Esophagus squamous epithelium (tissue), 5 donors: ENCODE data around the gene STARD13. TPM values are rescaled to one million over a fixed set of nuclear protein-coding genes. Genes with fewer than 3 reads are reported as not detected.

Experiments used
- DNase-seq: peaks from one replicate; lab custom pipeline; 2025; lab: John Stamatoyannopoulos, UW
- H3K27ac ChIP-seq, 4 donors: fragments of 200-600 bp; sonication (generic); one replicate each; pipeline ENCODE4 v1.5.1; 2016 to 2019; ENCODE audit warnings: mild to moderate bottlenecking in 1 of 4
- H3K27me3 ChIP-seq, 4 donors: fragments of 200-600 bp; sonication (generic); 1 replicate in 3 of 4; 2 replicates in 1 of 4; pipeline versions ENCODE4 v1.5.1 to v1.6.0; 2017 to 2021; ENCODE audit warnings: antibody characterized with exemption in 1 of 4
- H3K36me3 ChIP-seq, 3 donors: fragments of 200-600 bp; sonication (generic); one replicate each; pipeline ENCODE4 v1.5.1; 2016 to 2019
- H3K4me1 ChIP-seq, 3 donors: fragments of 200-600 bp; sonication (generic); one replicate each; pipeline ENCODE4 v1.5.1; 2017 to 2019
- H3K4me3 ChIP-seq, 4 donors: fragments of 200-600 bp; sonication (generic); 1 replicate in 3 of 4; 2 replicates in 1 of 4; pipeline ENCODE4 v1.5.1; 2016 to 2019; ENCODE audit warnings: mild to moderate bottlenecking in 2 of 4, moderate library complexity in 1 of 4
- H3K9me3 ChIP-seq, 3 donors: fragments of 200-600 bp; sonication (generic); one replicate each; pipeline ENCODE4 v1.5.1; 2016 to 2019
- CTCF ChIP-seq, 6 experiments: fragments of 450-650 bp in 4 of 6; fragments of 200-600 bp in 2 of 6; sonication (generic) in 2 of 6; IDR thresholded peaks; one replicate each; pipeline ENCODE4 v1.5.1; 2016 to 2019; ENCODE audit warnings: antibody characterized with exemption in 6 of 6, mild to moderate bottlenecking in 4 of 6, moderate library complexity in 4 of 6
- POLR2A ChIP-seq, 4 donors: fragments of 450-650 bp; IDR thresholded peaks; one replicate each; pipeline ENCODE4 v1.6.1; 2017; ENCODE audit warnings: antibody characterized with exemption in 4 of 4, mild to moderate bottlenecking in 4 of 4, moderate library complexity in 3 of 4
- WGBS, 2 donors: methylation state at CpG; one replicate each; pipeline ENCODE4 v1.1.5; 2018; 5-methylcytosine and 5-hydroxymethylcytosine counted together
- intact Hi-C: fragments of 100-400 bp; cut with DNase I; formaldehyde crosslinking; loops from one replicate; pipeline ENCODE4 v1.15.0; 2022
- total RNA-seq, 4 donors: library from RNA; depleted of rRNA; stranded (reverse); fragments of >200 nt; gene quantifications; one replicate each; pipeline ENCODE4 v1.1.0, GENCODE V29; 2016
- donor health status: DM: yes; HTN: yes; CAD: no.

The STARD13 gene
- total RNA-seq, 4 donors from 2014 or later = 1.3 to 18.7 (median 4.4) TPM

- DNase-seq = no peak
- Histone ChIP-seq H3K36me3 (no peaks in the 10 kb centered on the region), H3K4me1 (peaks cover 10 to 70% (median 16%) of the 10 kb centered on the region in 3 donors), H3K4me3 (no peak overlapping the region), H3K27me3 (no peaks in the 10 kb centered on the region), H3K9me3 (no peaks in the 10 kb centered on the region), H3K27ac (peak overlapping the region in 3 of 4 donors; percentile 23 to 52 (median 23))
- intact Hi-C loops = no loop called here
- WGBS, 2 donors = 76 to 84% methylated on average over 4 of the region's 4 CpGs
- no peak for TF ChIP-seq POLR2A (IDR thresholded peaks at IDR 0.05)
- TF ChIP-seq CTCF (IDR thresholded peaks at IDR 0.05) = no peak
These were observed 8.4 kb downstream of the STARD13 start for GRCh38 chr13:33277037-33277740.

GRCh38 chr13:33276570-33276969 is 9.0 kb downstream of the STARD13 start:
- H3K4me3 ChIP-seq = no peak overlapping the region
- H3K27me3 ChIP-seq = no peaks in the 10 kb centered on the region
- H3K27ac ChIP-seq = peak overlapping the region in 2 of 4 donors; percentile 18 to 27
- intact Hi-C loops = no loop called here
- H3K36me3 ChIP-seq = no peaks in the 10 kb centered on the region
- DNase-seq = no peak
- no peak for TF ChIP-seq POLR2A (IDR thresholded peaks at IDR 0.05)
- no peak for TF ChIP-seq CTCF (IDR thresholded peaks at IDR 0.05)
- 29 to 31% methylated on average over 3 of the region's 3 CpGs for WGBS, 2 donors
- H3K9me3 ChIP-seq = no peaks in the 10 kb centered on the region
- H3K4me1 ChIP-seq = peaks cover 10 to 71% (median 17%) of the 10 kb centered on the region in 3 donors

- DNase-seq = no peak
- TF ChIP-seq CTCF (IDR thresholded peaks at IDR 0.05) (no peak), POLR2A (IDR thresholded peaks at IDR 0.05) (no peak)
- Histone ChIP-seq H3K27ac (peak overlapping the region in 2 of 4 donors; percentile 9 to 27), H3K4me3 (no peak overlapping the region), H3K4me1 (peaks cover 10 to 74% (median 22%) of the 10 kb centered on the region in 3 donors), H3K36me3 (no peaks in the 10 kb centered on the region), H3K9me3 (no peaks in the 10 kb centered on the region), H3K27me3 (no peaks in the 10 kb centered on the region)
- WGBS, 2 donors = 84 to 98% methylated on average over 3 of the region's 3 CpGs
- intact Hi-C loops = no loop called here
These were observed 9.6 kb downstream of the STARD13 start for GRCh38 chr13:33275916-33276315.

GRCh38 chr13:33274264-33274663 is 11.3 kb downstream of the STARD13 start:
- Histone ChIP-seq H3K4me3 (no peak overlapping the region), H3K36me3 (no peaks in the 10 kb centered on the region), H3K27me3 (no peaks in the 10 kb centered on the region), H3K9me3 (no peaks in the 10 kb centered on the region), H3K4me1 (peaks cover under 1 to 74% (median 17%) of the 10 kb centered on the region in 3 donors), H3K27ac (no peak overlapping the region)
- TF ChIP-seq POLR2A (IDR thresholded peaks at IDR 0.05) (no peak), CTCF (IDR thresholded peaks at IDR 0.05) (no peak)
- DNase-seq = no peak
- 80 to 89% methylated on average over 4 of the region's 4 CpGs for WGBS, 2 donors
- intact Hi-C loops = no loop called here

- peaks cover 0 to 66% (median 13%) of the 10 kb centered on the region in 3 donors for H3K4me1 ChIP-seq
- H3K4me3 ChIP-seq = no peak overlapping the region
- H3K27ac ChIP-seq = peak overlapping the region in 2 of 4 donors; percentile 2 to 17
- DNase-seq = no peak
- 59 to 70% methylated on average over 7 of the region's 7 CpGs for WGBS, 2 donors
- intact Hi-C loops = no loop called here
- no peaks in the 10 kb centered on the region for H3K36me3 ChIP-seq
- H3K9me3 ChIP-seq = no peaks in the 10 kb centered on the region
- no peaks in the 10 kb centered on the region for H3K27me3 ChIP-seq
- TF ChIP-seq POLR2A (IDR thresholded peaks at IDR 0.05) (no peak), CTCF (IDR thresholded peaks at IDR 0.05) (no peak)
These were observed 12.9 kb downstream of the STARD13 start for GRCh38 chr13:33272531-33273124.
